Heart right ventricle (tissue), 16 donors: ENCODE data around the gene MAP3K7. TPM values are rescaled to one million over a fixed set of nuclear protein-coding genes. Genes with fewer than 3 reads are reported as not detected.

Experiments
- ATAC-seq, 8 donors: fragments of 200-7000 bp; cut with Tn5 transposase; one replicate each; pipeline ENCODE4 v1.9.1; 2020; ENCODE audit warnings: mild to moderate bottlenecking in 8 of 8, moderate library complexity in 8 of 8, moderate number of reproducible peaks in 1 of 8
- DNase-seq, 2 donors: peaks; one replicate each; pipeline ENCODE4 v3.0.0-alpha.2; 2020
- H3K27ac ChIP-seq, 10 donors: fragments of 200-600 bp; sonication (generic) in 2 of 10; one replicate each; pipeline versions ENCODE4 v1.5.0 to v1.8.0; 2020 to 2022; ENCODE audit warnings: mild to moderate bottlenecking in 3 of 10
- H3K27me3 ChIP-seq, 7 donors: fragments of 200-600 bp; one replicate each; pipeline ENCODE4 v1.8.0; 2021 to 2022; ENCODE audit warnings: mild to moderate bottlenecking in 2 of 7
- H3K36me3 ChIP-seq, 9 donors: fragments of 200-600 bp; sonication (generic) in 1 of 9; one replicate each; pipeline versions ENCODE4 v1.5.0 to v1.8.0; 2020 to 2022; ENCODE audit warnings: mild to moderate bottlenecking in 2 of 9
- H3K4me1 ChIP-seq, 9 donors: fragments of 200-600 bp; sonication (generic) in 1 of 9; one replicate each; pipeline versions ENCODE4 v1.5.0 to v1.8.0; 2020 to 2022; ENCODE audit warnings: mild to moderate bottlenecking in 4 of 9
- H3K4me3 ChIP-seq, 10 donors: fragments of 200-600 bp; sonication (generic) in 2 of 10; one replicate each; pipeline versions ENCODE4 v1.5.0 to v1.8.0; 2020 to 2022; ENCODE audit warnings: mild to moderate bottlenecking in 7 of 10, moderate library complexity in 2 of 10
- H3K9me3 ChIP-seq, 11 donors: fragments of 200-600 bp in 10 of 11; sonication (generic) in 2 of 11; one replicate each; pipeline versions ENCODE4 v1.5.0 to v1.8.0; 2013 to 2022; ENCODE audit warnings: mild to moderate bottlenecking in 2 of 11, control low read depth in 1 of 11, moderate library complexity in 1 of 11
- CTCF ChIP-seq, 9 donors: fragments of 200-600 bp; sonication (generic) in 2 of 9; IDR thresholded peaks; one replicate each; pipeline versions ENCODE4 v1.5.0 to v1.8.0; 2021 to 2022; ENCODE audit warnings: antibody characterized with exemption in 9 of 9, mild to moderate bottlenecking in 5 of 9, moderate library complexity in 1 of 9
- WGBS, 2 donors: extraction: QIAGEN DNeasy Blood & Tissue Kit; methylation state at CpG; one replicate each; pipeline ENCODE4 v1.1.7; 2013; ENCODE audit warnings: inconsistent platforms in 1 of 2; 5-methylcytosine and 5-hydroxymethylcytosine counted together
- intact Hi-C, 10 donors: fragments of 100-400 bp; cut with DNase I; formaldehyde crosslinking; loops; one replicate each; pipeline versions ENCODE4 v1.11.1 to v1.14.2; 2022
- polyA plus RNA-seq, 2 donors: library from polyadenylated mRNA; stranded (reverse); fragments of 200-250 nt; gene quantifications; one replicate each; pipeline ENCODE4 v1.2.3, GENCODE V29; 2013
- total RNA-seq, 10 donors: library from RNA; stranded (reverse); fragmentation: NEBNext Ultra II Directional in 3 of 10; extraction: Animal tissue kit (Norgen Biotek cat#: 25700) in 3 of 10; gene quantifications; one replicate each; pipeline versions ENCODE4 v1.2.1 to v1.2.4, GENCODE V29; 2021 to 2023
- donor health status: Arrhythmogenic right ventricular cardiomyopathy.
- donor health status: ischemic (EF 13 %, LVEDD 7.1; RV severe dilation, severe dysfunction).
- donor health status: healthy with polysubstance abuse.
- donor health status: DM: no; HTN: yes; CAD: no.
- donor health status: DM: no; HTN: no; CAD: no.
- donor health status: ischemic (EF 25% LVEDD 6.9; RV normal size, moderate dysfunction).
- donor health status: ischemic (EF 25% LVEDD 5.7; RV mildly dilated, moderate dysfunction).
- donor health status: healthy.
- donor health status: DM: yes; HTN: yes; CAD: no.
- donor health status: Ischemic cardiomyopathy.
- donor health status: ischemic (EF 35%, LVEDD 5.7; RV mildly dilated, moderate dysfunction).
- donor health status: nonischemic (EF 11% LVEDD 7.7; RV severe dilation, severe dysfunction).
- donor health status: DM: yes; HTN: yes; CAD: no.
- donor health status: PGD.
- donor health status: ischemic (EF 29% LVEDD 5.4; RV normal size, mild dysfunction).
- donor health status: nonischemic (EF 23%, LVEDD 6.1; RV moderate dilation, normal function).

MAP3K7 gene
- total and polyA plus RNA-seq, 12 donors, result 7.5 to 29.3 (median 20.1) TPM

- ATAC-seq (no peak), DNase-seq (no peak)
- H3K4me3 ChIP-seq, result no peak overlapping the region
- WGBS, 2 donors, result 85 to 86% methylated on average over 3 of the region's 3 CpGs
- intact Hi-C loops, result loop anchor here in 1 of 10 donors (5.0 kb wide), 1 partner anchor 500 kb away; no protein-coding TSS in a partner anchor
- H3K4me1 ChIP-seq, result peaks cover 0 to 6% (median 0%) of the 10 kb centered on the region in 9 donors
- H3K36me3 ChIP-seq, result no peaks in the 10 kb centered on the region
- H3K27ac ChIP-seq, result no peak overlapping the region
- no peaks in the 10 kb centered on the region for H3K27me3 ChIP-seq
- H3K9me3 ChIP-seq, result peaks cover 0 to 3% (median 0%) of the 10 kb centered on the region in 11 donors
- TF ChIP-seq CTCF (IDR thresholded peaks at IDR 0.05), result no peak
These were observed 84.5 kb downstream of the MAP3K7 start for GRCh38 chr6:90502381-90502780.

DNA sequence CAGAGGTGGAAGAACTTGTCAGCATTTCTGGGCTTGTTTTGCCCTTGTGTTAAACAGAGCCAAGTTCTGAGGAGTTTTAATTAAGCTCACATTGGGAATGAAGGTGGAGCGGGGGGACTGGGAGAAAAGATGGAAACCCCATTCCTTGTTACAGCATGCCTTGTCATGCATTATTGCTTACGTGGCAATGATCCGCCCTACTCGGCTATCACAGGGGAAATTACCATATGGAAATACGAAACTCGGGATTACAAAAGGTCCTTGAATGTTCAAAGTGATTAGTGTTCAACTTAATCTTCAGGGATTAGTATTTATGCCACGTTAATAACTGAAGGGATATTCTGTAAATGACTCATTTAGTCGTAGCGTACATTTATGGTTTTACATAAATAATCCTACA lies 86.4 kb downstream of the MAP3K7 start:
- no peak for DNase-seq
- H3K4me1 ChIP-seq, result peaks cover 0 to 6% (median 0%) of the 10 kb centered on the region in 9 donors
- TF ChIP-seq CTCF (IDR thresholded peaks at IDR 0.05), result no peak
- ATAC-seq, result no peak
- intact Hi-C loops, result loop anchor here in 1 of 10 donors (5.0 kb wide), 1 partner anchor 502 kb away; no protein-coding TSS in a partner anchor
- H3K4me3 ChIP-seq, result no peak overlapping the region
- 87 to 90% methylated on average over 9 of the region's 9 CpGs for WGBS, 2 donors
- no peak overlapping the region for H3K27ac ChIP-seq
- H3K36me3 ChIP-seq, result no peaks in the 10 kb centered on the region
- no peaks in the 10 kb centered on the region for H3K27me3 ChIP-seq
- no peaks in the 10 kb centered on the region for H3K9me3 ChIP-seq

DNA sequence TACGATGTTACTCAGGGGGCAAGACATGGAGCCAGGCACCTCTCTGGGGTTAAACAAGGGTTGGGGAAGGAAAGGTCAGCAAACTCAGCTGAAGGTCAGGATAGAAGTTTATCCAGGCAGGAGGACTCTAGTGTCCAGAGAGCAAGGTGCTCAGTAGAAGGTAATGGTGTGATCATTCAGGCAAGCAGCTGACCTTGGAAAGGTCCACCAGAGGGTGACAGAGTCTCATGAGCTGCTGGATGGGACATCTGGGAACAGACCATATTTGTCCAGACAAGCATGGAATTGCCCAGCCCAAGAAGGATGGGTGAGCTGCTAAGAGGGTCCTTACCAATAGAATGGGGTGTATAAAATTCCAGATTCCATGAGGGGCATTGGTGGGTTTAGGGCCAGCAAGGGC lies 89.5 kb downstream of the MAP3K7 start:
- H3K9me3 ChIP-seq, result no peaks in the 10 kb centered on the region
- no peaks in the 10 kb centered on the region for H3K36me3 ChIP-seq
- TF ChIP-seq CTCF (IDR thresholded peaks at IDR 0.05), result no peak

DNA sequence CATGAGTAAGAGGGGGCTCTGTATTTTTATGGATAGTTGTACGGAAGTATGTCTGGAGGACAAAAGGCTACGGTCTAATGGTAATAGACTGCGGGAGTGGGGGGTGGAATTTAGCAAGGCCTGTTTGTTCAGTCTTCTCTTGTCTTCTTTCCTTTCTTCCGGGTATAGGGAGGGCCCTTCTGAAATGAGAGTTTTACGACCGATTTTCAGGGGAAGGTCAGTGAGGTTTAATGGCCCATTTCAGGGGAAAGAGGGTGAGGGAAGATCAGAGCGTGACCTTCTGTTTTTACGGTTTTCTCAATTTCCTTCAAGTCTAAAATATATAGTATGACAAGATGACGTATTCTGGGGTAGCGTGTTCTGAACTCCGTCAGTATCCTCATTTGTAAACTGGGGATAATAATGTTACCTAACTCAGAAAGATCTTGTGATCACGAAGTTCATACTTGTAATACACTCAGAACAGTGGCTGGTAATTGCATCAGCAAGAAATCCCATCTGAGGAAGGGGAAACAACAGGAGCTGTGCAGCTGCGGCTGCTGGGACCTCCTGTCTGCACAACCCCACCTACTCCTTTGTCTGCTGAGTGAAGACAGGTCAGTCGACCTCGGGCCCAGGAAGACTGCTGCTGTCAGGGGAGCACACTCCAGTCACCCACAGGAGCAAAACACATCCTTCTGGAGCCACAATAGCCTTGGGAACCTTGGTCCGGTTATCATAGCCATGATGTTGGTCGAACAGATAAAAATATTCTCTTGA lies 90.4 kb downstream of the MAP3K7 start:
- no peaks in the 10 kb centered on the region for H3K9me3 ChIP-seq
- no peak overlapping the region for H3K27ac ChIP-seq
- no peak for TF ChIP-seq CTCF (IDR thresholded peaks at IDR 0.05)
- 71 to 73% methylated on average over 17 of the region's 17 CpGs for WGBS, 2 donors
- ATAC-seq, result no peak
- no peaks in the 10 kb centered on the region for H3K36me3 ChIP-seq
- peaks cover 0 to 9% (median 0%) of the 10 kb centered on the region in 9 donors for H3K4me1 ChIP-seq
- no peak overlapping the region for H3K4me3 ChIP-seq
- intact Hi-C loops, result no loop called here
- no peak for DNase-seq
- H3K27me3 ChIP-seq, result peaks cover 0 to 4% (median 0%) of the 10 kb centered on the region in 7 donors

More for the DNA sequence above, 89.5 kb downstream of the MAP3K7 start:
- WGBS, 2 donors, result 94 to 98% methylated on average over 1 of the region's 1 CpG
- Histone ChIP-seq H3K4me3 (no peak overlapping the region), H3K27ac (no peak overlapping the region), H3K27me3 (peaks cover 0 to 4% (median 0%) of the 10 kb centered on the region in 7 donors), H3K4me1 (peaks cover 0 to 9% (median 0%) of the 10 kb centered on the region in 9 donors)
- DNase-seq (no peak), ATAC-seq (peak in 1 of 8 donors; percentile 22)
- intact Hi-C loops, result no loop called here
